Memory B cell (primary cell): ENCODE results near the gene SLC1A1.

Experiments used
- ATAC-seq: fragments of 150-1000 bp; cut with Tn5 transposase; 2 replicates; pipeline ENCODE4 v1.10.0; 2021; ENCODE audit warnings: low read depth, mild to moderate bottlenecking, moderate library complexity
- DNase-seq, 2 donors: peaks; one replicate each; pipeline ENCODE4 v3.0.0; 2022; ENCODE audit warnings: low spot score in 2 of 2
- H3K27ac Mint-ChIP-seq: one replicate; pipeline ENCODE4 v1.8.0; 2022; ENCODE audit warnings: mild to moderate bottlenecking, moderate library complexity, mixed read lengths
- H3K27me3 Mint-ChIP-seq: one replicate; pipeline ENCODE4 v1.8.0; 2022; ENCODE audit warnings: mixed read lengths
- H3K36me3 Mint-ChIP-seq: one replicate; pipeline ENCODE4 v1.8.0; 2022; ENCODE audit warnings: mild to moderate bottlenecking, mixed read lengths
- H3K4me1 Mint-ChIP-seq: one replicate; pipeline ENCODE4 v1.8.0; 2022; ENCODE audit warnings: mixed read lengths
- H3K4me3 Mint-ChIP-seq: one replicate; pipeline ENCODE4 v1.8.0; 2022; ENCODE audit warnings: mild to moderate bottlenecking, moderate library complexity, mixed read lengths
- H3K9me3 Mint-ChIP-seq: one replicate; pipeline ENCODE4 v1.8.0; 2022; ENCODE audit warnings: mixed read lengths

SLC1A1 gene

GRCh38 chr9:4615778-4616177, 125.5 kb downstream of the SLC1A1 start:
- Mint-ChIP-seq H3K27ac (no peak overlapping the region), H3K4me3 (no peak overlapping the region), H3K9me3 (no peaks in the 10 kb centered on the region), H3K36me3 (no peaks in the 10 kb centered on the region), H3K4me1 (no peaks in the 10 kb centered on the region), H3K27me3 (peaks cover 3% of the 10 kb centered on the region)
- ATAC-seq: no peak
- DNase-seq: no peak

GRCh38 chr9:4617752-4618151, 127.5 kb downstream of the SLC1A1 start:
- no peak overlapping the region for H3K27ac Mint-ChIP-seq

DNA sequence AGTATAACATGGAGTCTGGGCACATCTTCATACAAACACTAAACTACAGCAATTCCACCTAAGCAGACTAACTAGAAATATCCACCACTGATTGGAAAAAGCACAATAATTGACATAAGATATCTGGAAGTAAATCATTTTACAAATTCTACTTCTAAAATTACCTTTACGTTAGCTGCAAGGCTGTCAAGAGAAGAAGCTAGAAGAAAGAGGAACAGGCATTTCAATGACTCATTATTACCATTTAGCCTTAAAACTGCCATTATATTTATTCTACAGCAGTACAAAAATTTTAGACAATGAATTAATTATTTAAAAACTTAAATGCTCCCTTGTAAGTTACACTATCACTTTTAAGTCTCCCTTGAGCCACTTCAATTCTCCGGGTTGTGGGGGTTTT, 128.4 kb downstream of the SLC1A1 start:
- Mint-ChIP-seq H3K27ac (no peak overlapping the region), H3K27me3 (peaks cover 3% of the 10 kb centered on the region), H3K4me3 (no peak overlapping the region), H3K36me3 (no peaks in the 10 kb centered on the region), H3K4me1 (no peaks in the 10 kb centered on the region), H3K9me3 (no peaks in the 10 kb centered on the region)
- DNase-seq (no peak), ATAC-seq (no peak)

More at GRCh38 chr9:4617752-4618151, 127.5 kb downstream of the SLC1A1 start:
- H3K27me3 Mint-ChIP-seq: peaks cover 3% of the 10 kb centered on the region
- no peaks in the 10 kb centered on the region for H3K36me3 Mint-ChIP-seq
- H3K4me1 Mint-ChIP-seq: no peaks in the 10 kb centered on the region
- DNase-seq (no peak), ATAC-seq (no peak)
- H3K9me3 Mint-ChIP-seq: no peaks in the 10 kb centered on the region
- H3K4me3 Mint-ChIP-seq: no peak overlapping the region

GRCh38 chr9:4620057-4620765, 129.9 kb downstream of the SLC1A1 start:
- no peaks in the 10 kb centered on the region for H3K4me1 Mint-ChIP-seq
- peaks cover 1% of the 10 kb centered on the region for H3K27me3 Mint-ChIP-seq
- no peak for DNase-seq
- no peaks in the 10 kb centered on the region for H3K9me3 Mint-ChIP-seq
- no peak overlapping the region for H3K4me3 Mint-ChIP-seq
- ATAC-seq: no peak
- H3K27ac Mint-ChIP-seq: no peak overlapping the region
- no peaks in the 10 kb centered on the region for H3K36me3 Mint-ChIP-seq

GRCh38 chr9:4620881-4621555, 130.8 kb downstream of the SLC1A1 start:
- no peak overlapping the region for H3K4me3 Mint-ChIP-seq
- H3K9me3 Mint-ChIP-seq: no peaks in the 10 kb centered on the region
- peaks cover 1% of the 10 kb centered on the region for H3K27me3 Mint-ChIP-seq
- no peak overlapping the region for H3K27ac Mint-ChIP-seq
- DNase-seq (no peak), ATAC-seq (no peak)
- H3K4me1 Mint-ChIP-seq: no peaks in the 10 kb centered on the region
- H3K36me3 Mint-ChIP-seq: no peaks in the 10 kb centered on the region

- peaks cover 1% of the 10 kb centered on the region for H3K27me3 Mint-ChIP-seq
These were observed 131.7 kb downstream of the SLC1A1 start for GRCh38 chr9:4622016-4622415.

GRCh38 chr9:4630836-4631235, 140.6 kb downstream of the SLC1A1 start:
- ATAC-seq (no peak), DNase-seq (no peak)
- H3K4me1 Mint-ChIP-seq: no peaks in the 10 kb centered on the region
- H3K27me3 Mint-ChIP-seq: no peaks in the 10 kb centered on the region
- no peak overlapping the region for H3K27ac Mint-ChIP-seq
- H3K9me3 Mint-ChIP-seq: no peaks in the 10 kb centered on the region
- H3K36me3 Mint-ChIP-seq: no peaks in the 10 kb centered on the region
- H3K4me3 Mint-ChIP-seq: no peak overlapping the region

More at GRCh38 chr9:4622016-4622415, 131.7 kb downstream of the SLC1A1 start:
- Mint-ChIP-seq H3K4me1 (no peaks in the 10 kb centered on the region), H3K27ac (no peak overlapping the region), H3K4me3 (no peak overlapping the region), H3K9me3 (no peaks in the 10 kb centered on the region), H3K36me3 (no peaks in the 10 kb centered on the region)
- DNase-seq (no peak), ATAC-seq (no peak)
